NCI-H1105 (cell line): ENCODE data around the gene RFX4.

Experiments used
- DNase-seq: peaks from one replicate; lab custom pipeline; 2025; lab: John Stamatoyannopoulos, UW

Gene RFX4

GRCh38 chr12:106582641-106583230, at the start of gene RFX4:
RFX4 (plus strand) TSS chr12:106583004; CDS start chr12:106583321, 317 bp downstream.
- no peak for DNase-seq

GRCh38 chr12:106541201-106541600, 41.6 kb upstream of the RFX4 start:
- DNase-seq, result no peak

DNA sequence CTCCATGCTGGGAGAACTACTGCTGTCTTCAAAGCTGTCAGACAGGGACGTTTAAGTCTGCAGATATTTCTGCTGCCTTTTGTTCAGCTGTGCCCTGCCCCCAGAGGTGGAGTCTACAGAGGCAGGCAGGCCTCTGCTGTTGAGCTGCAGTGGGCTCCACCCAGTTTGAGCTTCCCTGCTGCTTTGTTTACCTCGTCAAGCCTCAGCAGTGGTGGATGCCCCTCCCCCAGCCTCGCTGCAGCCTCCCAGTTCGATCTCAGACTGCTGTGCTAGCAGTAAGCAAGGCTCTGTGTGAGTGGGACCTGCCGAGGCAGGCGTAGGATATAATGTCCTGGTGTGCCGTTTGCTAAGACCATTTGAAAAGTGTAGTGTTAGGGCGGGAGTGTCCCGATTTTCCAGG, 31.4 kb upstream of the RFX4 start:
- DNase-seq, result no peak

DNA sequence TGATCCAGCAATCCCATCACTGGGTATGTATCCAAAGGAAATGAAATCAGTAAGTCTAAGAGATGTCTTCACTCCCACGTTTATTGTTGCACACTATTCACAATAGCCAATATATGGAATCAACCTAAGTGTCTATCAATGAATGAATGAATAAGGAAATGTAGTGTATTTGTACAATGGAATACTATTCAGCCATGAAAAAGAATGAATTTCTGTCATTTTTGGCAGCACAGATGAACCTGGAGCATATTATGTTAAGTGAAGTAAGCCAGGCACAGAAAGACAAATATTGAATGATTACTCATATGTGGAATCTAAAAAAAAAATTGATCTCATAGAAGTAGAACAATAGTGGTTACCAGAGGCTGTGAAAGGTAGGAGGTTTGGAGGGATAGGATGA, 30.6 kb upstream of the RFX4 start:
- DNase-seq, result no peak

DNA sequence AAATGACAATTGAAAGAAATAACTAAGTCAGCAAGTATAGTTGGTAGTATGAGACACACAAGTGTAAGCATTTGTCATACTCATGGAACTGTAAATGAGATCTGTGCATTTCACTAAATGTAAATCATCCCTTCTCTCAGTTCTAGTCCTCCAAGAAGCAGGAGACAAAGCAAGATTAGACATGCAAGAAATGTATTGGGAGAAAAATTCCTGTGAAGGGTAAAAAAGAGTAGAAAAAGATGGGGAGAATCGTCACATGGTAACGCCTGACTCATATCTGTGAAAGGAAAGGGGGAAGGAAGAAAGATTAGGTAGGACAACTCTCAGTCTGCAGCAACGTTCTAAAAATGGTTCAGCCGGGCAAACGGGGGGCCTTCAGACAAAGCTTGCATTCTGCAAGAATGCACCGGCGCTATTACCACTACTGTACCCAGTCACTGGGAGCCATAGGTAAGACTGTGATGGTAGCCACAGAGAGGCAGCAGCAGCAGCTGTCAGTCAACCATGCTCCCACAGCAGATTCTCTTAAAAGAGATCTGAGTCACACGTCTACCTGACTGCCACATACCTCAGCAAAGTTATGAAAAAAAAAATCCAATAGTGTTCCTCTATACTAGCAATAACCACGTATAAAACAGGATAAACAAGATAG, 18.0 kb upstream of the RFX4 start:
- DNase-seq, result no peak

- no peak for DNase-seq
Observed at GRCh38 chr12:106566771-106567170, 16.0 kb upstream of the RFX4 start.

DNA sequence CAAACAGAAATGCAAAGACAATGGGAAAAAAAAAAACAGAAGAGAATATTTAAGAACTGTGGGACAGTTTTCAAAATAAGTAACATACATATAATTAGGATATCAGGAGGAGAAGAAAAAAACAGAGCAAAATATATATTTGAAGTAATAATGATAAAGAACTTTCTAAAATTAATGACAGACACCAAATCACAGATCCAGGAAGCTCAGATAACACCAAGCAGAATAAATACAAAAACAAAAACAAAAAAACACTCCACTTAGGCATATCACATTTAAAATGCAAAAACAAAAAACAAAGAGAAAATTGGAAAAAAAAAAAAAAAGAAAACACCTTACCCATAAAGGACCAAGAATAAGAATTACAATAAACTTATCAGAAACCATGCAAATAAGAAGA, 9.6 kb upstream of the RFX4 start:
- DNase-seq, result no peak

DNA sequence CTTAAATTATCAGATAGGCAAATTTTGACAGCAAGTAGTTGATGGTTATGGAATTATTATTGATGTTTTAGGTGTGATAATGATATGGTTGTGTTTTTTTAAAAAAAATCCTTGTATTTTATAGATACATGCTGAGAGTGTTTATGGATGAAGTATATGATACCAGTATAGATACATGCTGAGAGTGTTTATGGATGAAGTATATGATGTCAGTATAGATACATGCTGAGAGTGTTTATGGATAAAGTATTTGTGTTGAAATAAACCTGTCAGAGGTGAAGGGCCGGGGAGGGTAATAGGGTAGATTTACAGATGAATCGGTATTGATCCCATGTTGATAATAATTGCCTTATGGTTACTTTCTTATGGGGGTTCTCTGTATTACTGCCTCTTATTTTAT, 6.0 kb upstream of the RFX4 start:
- no peak for DNase-seq

GRCh38 chr12:106580671-106581508, 1.9 kb upstream of the RFX4 start:
- no peak for DNase-seq

DNA sequence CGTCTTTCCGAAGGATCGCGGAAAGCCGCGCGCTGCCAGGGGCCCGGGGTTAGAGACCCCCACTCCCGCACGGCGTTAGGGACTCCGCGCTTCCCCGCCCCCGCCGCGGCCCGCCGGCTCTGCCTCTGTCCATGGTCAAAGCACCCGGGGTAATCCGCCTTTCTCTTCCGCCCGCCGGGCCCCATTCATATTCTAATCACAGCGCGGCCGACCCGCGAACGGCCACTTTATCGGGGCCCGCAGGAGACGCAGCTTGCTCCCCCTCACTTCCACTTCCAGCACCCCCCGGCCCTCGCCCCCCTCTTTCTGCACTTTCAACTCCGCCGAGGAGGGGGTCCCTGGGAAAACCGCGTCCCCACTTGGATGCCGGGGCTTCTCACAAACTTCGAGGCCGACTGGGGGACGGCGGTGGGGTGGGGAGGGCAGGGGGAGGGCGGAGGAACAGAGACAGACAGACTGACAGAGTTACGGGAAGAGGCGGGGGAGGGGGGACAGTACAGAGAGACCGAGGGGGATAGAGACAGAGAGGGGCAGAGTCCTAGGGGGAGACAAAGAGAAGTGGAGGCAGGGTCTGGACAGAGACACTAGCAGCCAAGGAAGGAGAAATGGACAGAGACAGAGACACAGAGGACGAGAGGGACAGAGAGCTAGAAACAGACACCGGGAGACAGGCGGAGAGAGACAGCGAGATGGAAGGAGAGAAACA, 1.1 kb upstream of the RFX4 start:
- DNase-seq, result no peak

GRCh38 chr12:106582249-106582591, 584 bp upstream of the RFX4 start:
- DNase-seq, result no peak

GRCh38 chr12:106583242-106584103, 669 bp downstream of the RFX4 start:
- no peak for DNase-seq

DNA sequence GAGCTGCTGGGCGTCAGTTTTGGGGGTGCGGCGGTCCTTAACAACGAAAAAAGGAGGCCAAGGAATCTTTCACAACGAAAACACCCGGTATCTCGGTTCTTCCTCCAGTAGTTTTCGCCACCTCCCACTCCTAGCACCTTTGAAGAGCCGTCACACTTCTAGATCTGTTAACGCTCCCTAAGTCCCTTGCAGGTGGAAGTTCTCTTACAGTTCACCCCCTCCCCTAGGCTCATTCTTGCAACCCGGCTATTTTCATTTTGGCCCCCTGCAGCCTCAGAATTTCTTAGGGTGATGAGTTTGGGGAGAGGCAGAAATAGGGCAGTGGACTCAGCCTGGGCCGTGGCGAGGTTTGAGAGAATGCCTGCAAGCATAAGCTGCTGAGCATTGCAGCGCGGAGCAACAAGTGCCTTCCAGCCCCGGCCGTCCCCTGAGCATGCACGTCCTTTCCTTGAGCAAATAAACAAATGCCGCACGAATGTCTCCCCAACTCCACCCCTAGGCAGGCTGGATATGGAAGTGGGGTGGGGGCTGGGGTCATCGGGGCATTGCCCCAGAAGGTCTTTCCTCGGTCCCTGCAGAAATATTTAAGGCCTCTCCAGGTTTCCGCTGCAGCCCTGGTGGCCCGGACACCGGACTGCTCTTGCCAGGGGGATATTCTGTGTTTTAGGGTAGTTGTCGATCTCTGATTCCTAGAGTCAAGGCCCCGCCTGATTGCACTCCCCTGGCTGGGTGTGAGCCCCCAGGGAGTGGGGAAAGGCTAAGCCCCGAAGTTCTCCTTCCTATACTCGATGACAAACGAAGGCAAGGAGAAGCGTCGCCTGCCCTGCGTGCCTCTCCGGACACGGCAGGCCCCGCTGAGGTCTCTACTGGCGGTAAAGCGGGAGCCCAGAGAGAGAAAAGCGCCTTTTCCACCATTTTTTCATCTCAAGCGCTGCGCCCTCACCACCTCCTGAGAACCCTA, 1.6 kb downstream of the RFX4 start:
- no peak for DNase-seq

GRCh38 chr12:106585105-106585520, 2.3 kb downstream of the RFX4 start:
- DNase-seq, result no peak

DNA sequence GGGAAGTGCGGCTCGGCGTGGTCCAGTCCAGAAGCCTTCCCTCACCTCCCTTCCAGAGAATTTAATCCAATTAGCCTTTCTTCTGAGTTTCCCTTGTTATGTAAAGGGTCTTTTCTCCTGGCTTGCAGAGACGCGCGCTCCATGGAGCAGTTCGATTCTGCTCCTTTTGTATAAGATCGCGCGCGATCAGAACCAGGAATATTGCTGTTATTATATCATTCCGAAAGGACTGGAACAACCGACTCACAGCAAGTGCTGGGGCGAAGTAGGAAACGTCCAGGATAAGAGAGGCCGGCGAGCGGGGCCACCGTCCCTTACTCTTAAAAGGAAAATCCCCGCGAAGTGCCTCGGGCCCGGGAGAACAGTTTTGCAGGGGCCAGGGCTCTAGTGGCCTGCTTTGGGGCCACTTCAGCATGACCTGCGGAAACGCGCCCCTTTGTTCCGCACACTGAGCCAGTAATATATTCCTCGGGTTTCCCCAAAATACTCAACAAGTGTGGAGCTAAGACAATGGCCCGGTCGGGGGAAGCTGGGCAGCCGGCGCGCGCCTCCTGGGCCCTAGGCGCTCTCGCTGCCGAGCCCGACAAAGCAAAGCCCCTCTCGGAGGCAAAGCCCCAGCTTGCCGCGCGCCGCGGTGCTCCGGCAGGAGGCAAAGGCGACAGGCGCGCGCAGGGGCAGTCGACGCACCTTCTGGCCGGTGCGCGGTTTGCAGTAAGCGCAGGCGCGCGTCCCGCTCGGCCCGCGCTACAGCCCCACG, 2.9 kb downstream of the RFX4 start:
- peak; percentile 59 for DNase-seq

GRCh38 chr12:106586278-106586802, 3.5 kb downstream of the RFX4 start:
- DNase-seq, result no peak

GRCh38 chr12:106586803-106587684, 4.2 kb downstream of the RFX4 start:
- no peak for DNase-seq

DNA sequence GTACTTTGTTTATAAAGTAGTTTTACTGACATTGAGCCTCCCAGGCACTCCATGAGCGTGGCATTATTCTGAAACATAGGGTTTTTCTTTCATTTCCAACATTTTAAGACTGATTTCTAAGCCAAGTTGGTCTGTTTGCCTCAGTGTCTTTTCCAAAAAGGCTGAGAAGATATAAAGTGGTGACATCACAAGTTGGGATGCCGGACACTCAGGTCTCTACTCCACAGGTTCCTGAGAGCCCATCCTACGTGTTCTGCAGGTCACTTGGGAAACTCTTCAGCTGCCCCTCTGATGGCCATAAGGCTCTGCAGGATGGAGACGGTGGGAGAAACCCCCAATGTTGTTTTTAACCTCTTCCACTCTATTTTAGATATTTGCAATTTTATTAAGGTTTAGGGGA, 6.0 kb downstream of the RFX4 start:
- DNase-seq, result no peak
